ENCODE measurements around the gene CADM1.

CADM1 gene

GRCh38 chr11:115272925-115273324 lies 231.3 kb downstream of the CADM1 start:
- Histone ChIP-seq H3K9me3 (ENCODE audit: control insufficient read depth, insufficient read depth, low read length) (no peaks in the 10 kb centered on the region), H3K9ac (ENCODE audit: low read depth, low read length) (no peak overlapping the region), H3K4me1 (ENCODE audit: control insufficient read depth, insufficient read depth, low read length) (no peaks in the 10 kb centered on the region), H3K4me3 (ENCODE audit: low read depth, low read length) (no peak overlapping the region), H3K36me3 (ENCODE audit: control insufficient read depth, insufficient read depth, low read length) (no peaks in the 10 kb centered on the region), H3K27me3 (ENCODE audit: control insufficient read depth, insufficient read depth, low read length) (no peaks in the 10 kb centered on the region)

GRCh38 chr11:115271643-115272042 lies 232.6 kb downstream of the CADM1 start:
- Histone ChIP-seq H3K9me3 (ENCODE audit: control insufficient read depth, insufficient read depth, low read length) (no peaks in the 10 kb centered on the region), H3K4me3 (ENCODE audit: low read depth, low read length) (no peak overlapping the region), H3K36me3 (ENCODE audit: control insufficient read depth, insufficient read depth, low read length) (no peaks in the 10 kb centered on the region), H3K9ac (ENCODE audit: low read depth, low read length) (no peak overlapping the region), H3K27me3 (ENCODE audit: control insufficient read depth, insufficient read depth, low read length) (no peaks in the 10 kb centered on the region), H3K4me1 (ENCODE audit: control insufficient read depth, insufficient read depth, low read length) (peaks cover 3% of the 10 kb centered on the region)

- Histone ChIP-seq H3K27me3 (ENCODE audit: control insufficient read depth, insufficient read depth, low read length) (no peaks in the 10 kb centered on the region), H3K36me3 (ENCODE audit: control insufficient read depth, insufficient read depth, low read length) (no peaks in the 10 kb centered on the region), H3K4me3 (ENCODE audit: low read depth, low read length) (no peak overlapping the region), H3K4me1 (ENCODE audit: control insufficient read depth, insufficient read depth, low read length) (peaks cover 3% of the 10 kb centered on the region), H3K9ac (ENCODE audit: low read depth, low read length) (no peak overlapping the region), H3K9me3 (ENCODE audit: control insufficient read depth, insufficient read depth, low read length) (no peaks in the 10 kb centered on the region)
Observed at GRCh38 chr11:115269191-115269950, 234.8 kb downstream of the CADM1 start.

GRCh38 chr11:115267871-115268270 lies 236.3 kb downstream of the CADM1 start:
- Histone ChIP-seq H3K36me3 (ENCODE audit: control insufficient read depth, insufficient read depth, low read length) (no peaks in the 10 kb centered on the region), H3K27me3 (ENCODE audit: control insufficient read depth, insufficient read depth, low read length) (no peaks in the 10 kb centered on the region), H3K9me3 (ENCODE audit: control insufficient read depth, insufficient read depth, low read length) (no peaks in the 10 kb centered on the region), H3K9ac (ENCODE audit: low read depth, low read length) (no peak overlapping the region), H3K4me1 (ENCODE audit: control insufficient read depth, insufficient read depth, low read length) (peaks cover 3% of the 10 kb centered on the region), H3K4me3 (ENCODE audit: low read depth, low read length) (no peak overlapping the region)

GRCh38 chr11:115267238-115267781 lies 236.9 kb downstream of the CADM1 start:
- no peak overlapping the region for H3K9ac ChIP-seq (ENCODE audit: low read depth, low read length)
- peaks cover 3% of the 10 kb centered on the region for H3K4me1 ChIP-seq (ENCODE audit: control insufficient read depth, insufficient read depth, low read length)

GRCh38 chr11:115266066-115266639 lies 238.1 kb downstream of the CADM1 start:
- Histone ChIP-seq H3K9ac (ENCODE audit: low read depth, low read length) (no peak overlapping the region), H3K9me3 (ENCODE audit: control insufficient read depth, insufficient read depth, low read length) (no peaks in the 10 kb centered on the region), H3K4me3 (ENCODE audit: low read depth, low read length) (no peak overlapping the region), H3K36me3 (ENCODE audit: control insufficient read depth, insufficient read depth, low read length) (no peaks in the 10 kb centered on the region), H3K4me1 (ENCODE audit: control insufficient read depth, insufficient read depth, low read length) (peaks cover 3% of the 10 kb centered on the region), H3K27me3 (ENCODE audit: control insufficient read depth, insufficient read depth, low read length) (no peaks in the 10 kb centered on the region)

More at GRCh38 chr11:115267238-115267781, 236.9 kb downstream of the CADM1 start:
- Histone ChIP-seq H3K4me3 (ENCODE audit: low read depth, low read length) (no peak overlapping the region), H3K9me3 (ENCODE audit: control insufficient read depth, insufficient read depth, low read length) (no peaks in the 10 kb centered on the region), H3K36me3 (ENCODE audit: control insufficient read depth, insufficient read depth, low read length) (no peaks in the 10 kb centered on the region), H3K27me3 (ENCODE audit: control insufficient read depth, insufficient read depth, low read length) (no peaks in the 10 kb centered on the region)

- H3K4me3 ChIP-seq (ENCODE audit: low read depth, low read length): no peak overlapping the region
- no peak overlapping the region for H3K9ac ChIP-seq (ENCODE audit: low read depth, low read length)
- H3K4me1 ChIP-seq (ENCODE audit: control insufficient read depth, insufficient read depth, low read length): peaks cover 3% of the 10 kb centered on the region
- no peaks in the 10 kb centered on the region for H3K9me3 ChIP-seq (ENCODE audit: control insufficient read depth, insufficient read depth, low read length)
- H3K27me3 ChIP-seq (ENCODE audit: control insufficient read depth, insufficient read depth, low read length): no peaks in the 10 kb centered on the region
- no peaks in the 10 kb centered on the region for H3K36me3 ChIP-seq (ENCODE audit: control insufficient read depth, insufficient read depth, low read length)
Observed at GRCh38 chr11:115263799-115264656, 240.2 kb downstream of the CADM1 start.

- Histone ChIP-seq H3K36me3 (ENCODE audit: control insufficient read depth, insufficient read depth, low read length) (no peaks in the 10 kb centered on the region), H3K9ac (ENCODE audit: low read depth, low read length) (no peak overlapping the region), H3K27me3 (ENCODE audit: control insufficient read depth, insufficient read depth, low read length) (no peaks in the 10 kb centered on the region), H3K9me3 (ENCODE audit: control insufficient read depth, insufficient read depth, low read length) (no peaks in the 10 kb centered on the region), H3K4me3 (ENCODE audit: low read depth, low read length) (no peak overlapping the region), H3K4me1 (ENCODE audit: control insufficient read depth, insufficient read depth, low read length) (peaks cover 13% of the 10 kb centered on the region)
Observed at GRCh38 chr11:115258216-115258615, 246.0 kb downstream of the CADM1 start.

- Histone ChIP-seq H3K4me1 (ENCODE audit: control insufficient read depth, insufficient read depth, low read length) (peaks cover 13% of the 10 kb centered on the region), H3K27me3 (ENCODE audit: control insufficient read depth, insufficient read depth, low read length) (no peaks in the 10 kb centered on the region), H3K9ac (ENCODE audit: low read depth, low read length) (no peak overlapping the region), H3K36me3 (ENCODE audit: control insufficient read depth, insufficient read depth, low read length) (no peaks in the 10 kb centered on the region), H3K4me3 (ENCODE audit: low read depth, low read length) (no peak overlapping the region), H3K9me3 (ENCODE audit: control insufficient read depth, insufficient read depth, low read length) (no peaks in the 10 kb centered on the region)
Observed at GRCh38 chr11:115257678-115258077, 246.5 kb downstream of the CADM1 start.

- H3K9me3 ChIP-seq (ENCODE audit: control insufficient read depth, insufficient read depth, low read length): no peaks in the 10 kb centered on the region
- H3K4me3 ChIP-seq (ENCODE audit: low read depth, low read length): no peak overlapping the region
- H3K27me3 ChIP-seq (ENCODE audit: control insufficient read depth, insufficient read depth, low read length): no peaks in the 10 kb centered on the region
- H3K9ac ChIP-seq (ENCODE audit: low read depth, low read length): no peak overlapping the region
- H3K36me3 ChIP-seq (ENCODE audit: control insufficient read depth, insufficient read depth, low read length): no peaks in the 10 kb centered on the region
- peaks cover 13% of the 10 kb centered on the region for H3K4me1 ChIP-seq (ENCODE audit: control insufficient read depth, insufficient read depth, low read length)
Observed at GRCh38 chr11:115257270-115257669, 246.9 kb downstream of the CADM1 start.

GRCh38 chr11:115256397-115257197 lies 247.6 kb downstream of the CADM1 start:
- peaks cover 13% of the 10 kb centered on the region for H3K4me1 ChIP-seq (ENCODE audit: control insufficient read depth, insufficient read depth, low read length)
- H3K9ac ChIP-seq (ENCODE audit: low read depth, low read length): no peak overlapping the region
- no peaks in the 10 kb centered on the region for H3K36me3 ChIP-seq (ENCODE audit: control insufficient read depth, insufficient read depth, low read length)
- no peaks in the 10 kb centered on the region for H3K27me3 ChIP-seq (ENCODE audit: control insufficient read depth, insufficient read depth, low read length)
- H3K4me3 ChIP-seq (ENCODE audit: low read depth, low read length): no peak overlapping the region
- no peaks in the 10 kb centered on the region for H3K9me3 ChIP-seq (ENCODE audit: control insufficient read depth, insufficient read depth, low read length)
